GM12878 (cell line): ENCODE data around the gene MARK4. TPM values are rescaled to one million over a fixed set of nuclear protein-coding genes. Genes with fewer than 3 reads are reported as not detected.

Source experiments
- ATAC-seq: fragments of 200-7000 bp; cut with Tn5 transposase; 3 replicates; pipeline ENCODE4 v1.9.1; 2020; ENCODE audit warnings: mild to moderate bottlenecking, moderate library complexity
- BruUV-seq: library from RNA; stranded (reverse); fragments of 400-500 nt; replicated peaks from 2 replicates; lab custom pipeline; 2021; lab: Mats Ljungman, UMichigan
- CTCF ChIA-PET: fragments of 300-600 bp; sonication (Branson Sonifier 250); formaldehyde crosslinking; extraction: SDS; loops from one replicate; lab custom pipeline; 2021; ENCODE audit warnings: inconsistent platforms; lab: Yijun Ruan, JAX
- POLR2A ChIA-PET: fragments of 350-600 bp; formaldehyde crosslinking; extraction: SDS; loops from one replicate; lab custom pipeline; 2021; ENCODE audit warnings: inconsistent platforms; lab: Charles Lee
- RAD21 ChIA-PET: fragments of 300-600 bp; sonication (Branson Sonifier 250); formaldehyde crosslinking; loops from one replicate; lab custom pipeline; 2023; ENCODE audit warnings: antibody characterized with exemption; ENCODE audit not compliant: unreplicated experiment; lab: Charles Lee
- SMC1A ChIA-PET: fragments of 300-600 bp; sonication (Branson Sonifier 250); formaldehyde crosslinking; loops from one replicate; lab custom pipeline; 2023; ENCODE audit not compliant: unreplicated experiment, uncharacterized antibody; lab: Charles Lee
- DNase-seq: peaks from one replicate; pipeline ENCODE4 v3.0.0-alpha.2; 2011; ENCODE audit warnings: low read depth, low spot score
- FAIRE-seq: peaks from 3 replicates; lab custom pipeline; 2011; peaks lifted over from hg19 to GRCh38; lab: Jason Lieb, UNC
- H2AFZ ChIP-seq: 2 replicates; pipeline ENCODE4 v1.6.0; 2011; ENCODE audit warnings: low read depth, low read length, control low read depth; ENCODE audit not compliant: control insufficient read depth
- H3K27ac ChIP-seq: 2 replicates; pipeline ENCODE4 v1.5.1; 2011; ENCODE audit warnings: control low read depth; ENCODE audit not compliant: control insufficient read depth, insufficient read depth
- H3K27me3 ChIP-seq, 2 experiments: replicated peaks in 1 of 2; 2 replicates each; pipeline versions ENCODE4 v1.6.0 to v1.6.1; 2011; ENCODE audit warnings: low read length in 1 of 2; ENCODE audit not compliant: control insufficient read depth in 2 of 2, insufficient read depth in 2 of 2
- H3K36me3 ChIP-seq, 2 experiments: 2 replicates each; pipeline ENCODE4 v1.5.1; 2011; ENCODE audit warnings: low read length in 1 of 2; ENCODE audit not compliant: control insufficient read depth in 2 of 2, insufficient read depth in 2 of 2
- H3K4me1 ChIP-seq: 2 replicates; pipeline ENCODE4 v1.6.1; 2011; ENCODE audit warnings: mild to moderate bottlenecking, low read length, moderate library complexity, mixed read lengths; ENCODE audit not compliant: control insufficient read depth, insufficient read depth
- H3K4me2 ChIP-seq: 2 replicates; pipeline ENCODE4 v1.6.0; 2011; ENCODE audit warnings: control low read depth; ENCODE audit not compliant: control insufficient read depth, insufficient read depth
- H3K4me3 ChIP-seq: fragments of 200-600 bp; sonication (generic); 2 replicates; pipeline ENCODE4 v1.5.1; 2016
- H3K79me2 ChIP-seq: 2 replicates; pipeline ENCODE4 v1.6.0; 2011; ENCODE audit warnings: low read length; ENCODE audit not compliant: control insufficient read depth, insufficient read depth
- H3K9ac ChIP-seq: 2 replicates; pipeline ENCODE4 v1.8.0; 2011; ENCODE audit warnings: low read length, control low read depth, mixed read lengths; ENCODE audit not compliant: control insufficient read depth, insufficient read depth
- H3K9me3 ChIP-seq: replicated peaks from 3 replicates; pipeline ENCODE4 v1.5.1; 2011; ENCODE audit warnings: mild to moderate bottlenecking, low read length; ENCODE audit not compliant: control insufficient read depth, insufficient read depth
- H4K20me1 ChIP-seq: 2 replicates; pipeline ENCODE4 v1.6.0; 2011; ENCODE audit not compliant: control insufficient read depth, insufficient read depth
- ATF2 ChIP-seq: IDR thresholded peaks from 2 replicates; pipeline ENCODE4 v1.6.1; 2012; ENCODE audit warnings: low read length, inconsistent platforms
- CREB1 ChIP-seq: IDR thresholded peaks from 2 replicates; pipeline ENCODE4 v1.6.1; 2012; ENCODE audit warnings: low read depth, mild to moderate bottlenecking, inconsistent platforms
- ETV6 ChIP-seq, 2 experiments: fragments of 450-650 bp in 1 of 2; IDR thresholded peaks in 1 of 2; conservative IDR thresholded peaks in 1 of 2; 2 replicates each; pipeline ENCODE4 v1.6.1; 2014; ENCODE audit warnings: antibody characterized with exemption in 1 of 2, borderline replicate concordance in 1 of 2, low read depth in 1 of 2, mild to moderate bottlenecking in 1 of 2, moderate library complexity in 1 of 2
- GATAD2B ChIP-seq: fragments of 450-650 bp; conservative IDR thresholded peaks from 2 replicates; pipeline ENCODE4 v1.6.1; 2017; ENCODE audit warnings: low read depth, mild to moderate bottlenecking, moderate library complexity
- MAX ChIP-seq: IDR thresholded peaks from 2 replicates; pipeline ENCODE4 v1.6.1; 2012; ENCODE audit warnings: low read depth, low read length, improper control_type of control experiment
- MLLT1 ChIP-seq: fragments of 450-650 bp; IDR thresholded peaks from 2 replicates; pipeline ENCODE4 v1.6.1; 2016; ENCODE audit warnings: mild to moderate bottlenecking
- NBN ChIP-seq: fragments of 450-650 bp; IDR thresholded peaks from 2 replicates; pipeline ENCODE4 v1.6.1; 2016
- NFYA ChIP-seq: IDR thresholded peaks from 2 replicates; pipeline ENCODE4 v1.6.1; 2011; ENCODE audit warnings: low read depth, mild to moderate bottlenecking, low read length, improper control_type of control experiment, borderline replicate concordance
- POU2F2 ChIP-seq: IDR thresholded peaks from 3 replicates; pipeline ENCODE4 v1.6.1; 2011; ENCODE audit warnings: low read depth, mild to moderate bottlenecking, low read length, borderline replicate concordance
- REST ChIP-seq: IDR thresholded peaks from 2 replicates; pipeline ENCODE4 v1.6.1; 2012; ENCODE audit warnings: mild to moderate bottlenecking, low read depth, low read length
- SRF ChIP-seq, 2 experiments: IDR thresholded peaks; 2 replicates each; pipeline ENCODE4 v1.6.1; 2011; ENCODE audit warnings: low read depth in 2 of 2, low read length in 2 of 2, mild to moderate bottlenecking in 1 of 2, moderate library complexity in 1 of 2
- ZBTB40 ChIP-seq: fragments of 450-650 bp; IDR thresholded peaks from 2 replicates; pipeline ENCODE4 v1.6.1; 2016; ENCODE audit warnings: mild to moderate bottlenecking, moderate library complexity, borderline replicate concordance
- WGBS: methylation state at CpG from one replicate; pipeline ENCODE4 v1.1.6; 2016; ENCODE audit warnings: low lambda C conversion rate; ENCODE audit not compliant: insufficient replicate concordance, insufficient coverage; ENCODE audit errors: missing lambda C conversion rate; 5-methylcytosine and 5-hydroxymethylcytosine counted together
- in situ Hi-C: fragments of 300-500 bp; cut with MboI; formaldehyde crosslinking; loops from 9 replicates; pipeline ENCODE4 v1.14.3; 2018; ENCODE audit warnings: mixed read lengths
- intact Hi-C: fragments of 100-400 bp; cut with micrococcal nuclease; formaldehyde crosslinking; loops from one replicate; pipeline ENCODE4 v1.14.2; 2022; ENCODE audit not compliant: unreplicated experiment
- polyA plus RNA-seq, 11 experiments: library from polyadenylated mRNA; depleted of rRNA in 4 of 11; unstranded in 6 of 11; stranded (reverse) in 5 of 11; fragments of >200 nt; fragmentation: Nextera tagmentation in 4 of 11; fragmentation: Illumina TruSeq in 1 of 11; extraction: Ambion mirVana in 4 of 11; extraction: Trizol in 1 of 11; gene quantifications; 1 replicate in 1 of 11; 2 replicates in 10 of 11; pipeline versions ENCODE4 v1.2.1 to v1.2.3, GENCODE V29; 2011 to 2016; ENCODE audit warnings: inconsistent platforms in 2 of 11, missing spikeins in 2 of 11, low read depth in 1 of 11
- total RNA-seq, 4 experiments: library from RNA; depleted of rRNA in 3 of 4; stranded (reverse); fragments of >200 nt in 3 of 4; fragmentation: Illumina TruSeq in 1 of 4; extraction: Trizol in 1 of 4; gene quantifications; 2 replicates each; pipeline versions ENCODE4 v1.2.1 to v1.2.3, GENCODE V29; 2013 to 2021

MARK4 gene
- total and polyA plus RNA-seq, 10 of the 15 experiments (the other 5 are each of a cell fraction or from before 2014, with no cell fraction given): 0.66 to 24.3 (median 5.1) TPM

GRCh38 chr19:45347570-45348366 is 96.7 kb downstream of the MARK4 start:
- intact Hi-C loops: no loop called here
- no TSS peak for BruUV-seq
- no peak for FAIRE-seq
- Histone ChIP-seq H3K27ac (no peak overlapping the region), H2AFZ (no peak overlapping the region), H3K36me3 (peaks cover 0 to 4% of the 10 kb centered on the region in 2 experiments; a peak in 3 of 4 replicates), H3K4me1 (no peaks in the 10 kb centered on the region), H3K9me3 (no peaks in the 10 kb centered on the region), H3K4me3 (no peak overlapping the region), H3K27me3 (no peaks in the 10 kb centered on the region), H4K20me1 (no peaks in the 10 kb centered on the region), H3K9ac (no peak overlapping the region), H3K4me2 (no peak overlapping the region), H3K79me2 (no peaks in the 10 kb centered on the region)
- no peak for DNase-seq
- 67% methylated on average over 25 of the region's 25 CpGs for WGBS
- ChIA-PET POLR2A (no interaction called here), SMC1A (no interaction called here), RAD21 (no interaction called here), CTCF (no interaction called here)
- in situ Hi-C loops: no loop called here
- ATAC-seq: no peak
- TF ChIP-seq NBN: no peak
- no peak for TF ChIP-seq GATAD2B
- no peak for TF ChIP-seq REST
- TF ChIP-seq ATF2: no peak
- TF ChIP-seq CREB1: no peak
- no peak for TF ChIP-seq POU2F2
- TF ChIP-seq ETV6 (conservative IDR thresholded peaks at IDR 0.05 in 1 of 2, IDR thresholded peaks at IDR 0.05 in 1 of 2; ENCODE audit: borderline replicate concordance in 1 of 2, low read depth in 1 of 2): no peak
- no peak for TF ChIP-seq MLLT1
- TF ChIP-seq MAX: no peak
- no peak for TF ChIP-seq ZBTB40
- TF ChIP-seq SRF (IDR thresholded peaks at IDR 0.05; ENCODE audit: low read depth in 2 of 2, low read length in 2 of 2): no peak
- TF ChIP-seq NFYA: no peak
